H1 (cell line): ENCODE results near the gene OTOP1. TPM values are rescaled to one million over a fixed set of nuclear protein-coding genes. Genes with fewer than 3 reads are reported as not detected.

Source experiments
- CHD1 ChIP-seq: IDR thresholded peaks from 2 replicates; pipeline ENCODE4 v1.6.1; 2012; ENCODE audit warnings: low read depth, low read length, improper control_type of control experiment
- JUND ChIP-seq: IDR thresholded peaks from 2 replicates; pipeline ENCODE4 v1.6.1; 2011; ENCODE audit warnings: mild to moderate bottlenecking, improper control_type of control experiment, low read length
- POU5F1 ChIP-seq: IDR thresholded peaks from 2 replicates; pipeline ENCODE4 v1.6.1; 2011; ENCODE audit warnings: low read depth, mild to moderate bottlenecking, low read length, moderate library complexity
- SUZ12 ChIP-seq: fragments of 200-600 bp; sonication (generic); IDR thresholded peaks from 2 replicates; pipeline ENCODE4 v1.6.1; 2012; ENCODE audit warnings: mild to moderate bottlenecking, inconsistent platforms, low read length, moderate library complexity, mixed read lengths
- YY1 ChIP-seq: IDR thresholded peaks from 2 replicates; pipeline ENCODE4 v1.6.1; 2011; ENCODE audit warnings: low read depth, mild to moderate bottlenecking, low read length
- polyA plus RNA-seq, 7 experiments: library from polyadenylated mRNA; depleted of rRNA in 3 of 7; stranded (reverse) in 5 of 7; unstranded in 2 of 7; fragments of >200 nt in 5 of 7; fragments of 200-250 nt in 2 of 7; gene quantifications; 1 replicate in 5 of 7; 2 replicates in 1 of 7; 4 replicates in 1 of 7; pipeline versions ENCODE4 v1.2.1 to v1.2.3, GENCODE V29; 2011 to 2013; ENCODE audit warnings: missing spikeins in 2 of 7, mixed read lengths in 2 of 7
- total RNA-seq: library from RNA; stranded (reverse); fragmentation: NEBNext Ultra II Directional; extraction: Animal tissue kit (Norgen Biotek cat#: 25700); gene quantifications from 2 replicates; pipeline ENCODE4 v1.2.1, GENCODE V29; 2021
- TF ChIP-seq, protein P1 (sequence below): IDR thresholded peaks from 2 replicates; pipeline ENCODE4 v1.6.1; 2012; ENCODE audit warnings: low read length, inconsistent platforms

OTOP1 gene
- total and polyA plus RNA-seq, 2 of the 8 experiments (the other 6 are each of a cell fraction or from before 2014, with no cell fraction given) = not detected

DNA sequence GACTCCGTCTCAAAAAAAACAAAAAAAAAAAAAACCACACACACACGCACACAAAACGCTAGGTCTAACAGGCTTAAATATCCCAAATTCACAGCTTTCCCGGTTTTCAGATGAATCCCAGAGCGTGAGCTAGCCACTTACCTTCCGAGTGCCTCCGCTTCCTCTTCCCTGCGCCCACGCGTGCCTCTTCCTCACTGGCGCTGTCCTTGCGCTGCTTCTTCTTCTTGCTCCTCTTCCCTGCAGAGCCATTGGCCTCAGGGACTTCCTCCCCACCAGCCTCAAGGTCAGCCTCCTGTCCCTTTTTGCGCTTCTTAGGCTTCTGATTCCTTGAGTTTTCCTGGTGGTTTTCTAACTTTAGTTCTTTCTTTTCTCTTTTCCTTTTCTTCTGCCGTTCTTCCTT is 47.5 kb upstream of the OTOP1 start (continued):
- TF ChIP-seq, protein P1, sequence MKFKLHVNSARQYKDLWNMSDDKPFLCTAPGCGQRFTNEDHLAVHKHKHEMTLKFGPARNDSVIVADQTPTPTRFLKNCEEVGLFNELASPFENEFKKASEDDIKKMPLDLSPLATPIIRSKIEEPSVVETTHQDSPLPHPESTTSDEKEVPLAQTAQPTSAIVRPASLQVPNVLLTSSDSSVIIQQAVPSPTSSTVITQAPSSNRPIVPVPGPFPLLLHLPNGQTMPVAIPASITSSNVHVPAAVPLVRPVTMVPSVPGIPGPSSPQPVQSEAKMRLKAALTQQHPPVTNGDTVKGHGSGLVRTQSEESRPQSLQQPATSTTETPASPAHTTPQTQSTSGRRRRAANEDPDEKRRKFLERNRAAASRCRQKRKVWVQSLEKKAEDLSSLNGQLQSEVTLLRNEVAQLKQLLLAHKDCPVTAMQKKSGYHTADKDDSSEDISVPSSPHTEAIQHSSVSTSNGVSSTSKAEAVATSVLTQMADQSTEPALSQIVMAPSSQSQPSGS = no peak
- TF ChIP-seq POU5F1 = no peak
- TF ChIP-seq CHD1 = no peak
- no peak for TF ChIP-seq SUZ12
- no peak for TF ChIP-seq YY1
- TF ChIP-seq JUND = no peak
